ENCODE measurements around the gene CLSTN3. TPM values are rescaled to one million over a fixed set of nuclear protein-coding genes. Genes with fewer than 3 reads are reported as not detected.
A peak's percentile ranks its signal among the peaks of the same experiment; 100 is the strongest.

CLSTN3 gene
- total RNA-seq, 2 donors from 2014 or later: 14.7 to 17.0 TPM

DNA sequence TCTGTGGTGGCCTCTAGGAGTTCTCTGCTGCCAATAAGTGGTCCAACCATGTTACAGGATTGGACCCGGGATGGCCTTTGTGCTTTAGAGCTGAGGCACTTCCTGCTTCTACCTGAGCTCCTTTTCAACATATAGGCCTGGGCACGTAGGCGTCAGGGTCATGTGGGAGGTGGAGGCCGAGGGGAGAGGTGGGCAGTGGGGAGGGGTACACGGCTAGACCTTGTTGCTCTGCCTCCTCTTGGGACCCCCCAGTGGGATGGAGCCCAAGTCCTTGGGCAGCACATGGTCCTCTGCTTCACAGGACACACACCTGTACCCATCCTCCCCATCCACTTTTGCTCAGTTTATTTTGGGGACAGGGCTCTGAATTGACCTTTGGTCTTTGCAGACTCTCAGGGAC lies 8.8 kb upstream of the CLSTN3 start:
- intact Hi-C loops (cut with DNase I): no loop called here
- DNase-seq (no peak), ATAC-seq (no peak)

DNA sequence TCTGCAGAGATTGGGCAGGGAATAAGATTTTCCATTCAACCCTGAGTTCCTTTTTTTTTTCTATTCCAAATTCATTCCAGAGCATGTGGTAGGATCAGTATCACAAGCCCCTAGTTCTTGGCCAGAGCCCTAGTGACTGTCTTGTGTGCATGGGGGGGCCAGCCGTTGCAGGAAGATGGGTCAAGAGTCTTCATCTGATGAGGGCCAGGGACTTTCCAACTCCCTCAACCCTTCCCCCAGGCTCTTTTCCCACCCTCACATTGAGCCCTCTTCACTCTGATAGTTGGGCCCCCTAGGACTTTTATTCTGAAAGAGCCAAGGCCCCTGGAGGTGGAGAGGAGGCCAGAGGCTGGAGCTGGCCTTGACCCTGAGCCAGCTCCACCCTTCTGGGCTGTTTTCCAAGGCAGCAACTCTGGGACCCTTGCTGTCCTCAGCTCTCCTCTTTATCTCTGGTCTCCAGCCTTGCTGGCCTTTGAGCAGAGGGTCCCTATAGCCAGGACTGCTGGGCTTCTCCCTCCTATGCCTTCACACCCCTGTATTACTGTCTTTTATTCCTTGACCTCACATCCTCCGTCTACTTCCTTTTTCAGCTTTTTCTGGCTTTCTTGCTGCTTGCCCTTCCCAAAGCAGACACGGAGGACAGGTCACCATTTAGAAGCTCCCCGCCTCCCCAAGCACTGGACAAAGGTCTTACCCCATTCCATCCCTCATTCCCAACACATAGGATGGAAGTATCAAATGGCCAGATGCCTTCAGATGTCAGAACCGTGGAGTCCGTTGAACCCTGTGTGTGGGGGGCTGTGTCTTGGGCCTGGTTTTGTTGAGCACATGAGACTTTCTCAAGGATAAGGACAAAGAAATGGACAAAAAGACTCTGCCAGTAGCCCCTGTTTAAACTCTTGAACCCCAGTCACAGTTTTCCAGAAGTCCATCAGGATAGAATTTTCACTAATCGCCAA lies 7.1 kb upstream of the CLSTN3 start:
- intact Hi-C loops (cut with DNase I): no loop called here
- DNase-seq: no peak
- ATAC-seq: peak; percentile 54 to 65

DNA sequence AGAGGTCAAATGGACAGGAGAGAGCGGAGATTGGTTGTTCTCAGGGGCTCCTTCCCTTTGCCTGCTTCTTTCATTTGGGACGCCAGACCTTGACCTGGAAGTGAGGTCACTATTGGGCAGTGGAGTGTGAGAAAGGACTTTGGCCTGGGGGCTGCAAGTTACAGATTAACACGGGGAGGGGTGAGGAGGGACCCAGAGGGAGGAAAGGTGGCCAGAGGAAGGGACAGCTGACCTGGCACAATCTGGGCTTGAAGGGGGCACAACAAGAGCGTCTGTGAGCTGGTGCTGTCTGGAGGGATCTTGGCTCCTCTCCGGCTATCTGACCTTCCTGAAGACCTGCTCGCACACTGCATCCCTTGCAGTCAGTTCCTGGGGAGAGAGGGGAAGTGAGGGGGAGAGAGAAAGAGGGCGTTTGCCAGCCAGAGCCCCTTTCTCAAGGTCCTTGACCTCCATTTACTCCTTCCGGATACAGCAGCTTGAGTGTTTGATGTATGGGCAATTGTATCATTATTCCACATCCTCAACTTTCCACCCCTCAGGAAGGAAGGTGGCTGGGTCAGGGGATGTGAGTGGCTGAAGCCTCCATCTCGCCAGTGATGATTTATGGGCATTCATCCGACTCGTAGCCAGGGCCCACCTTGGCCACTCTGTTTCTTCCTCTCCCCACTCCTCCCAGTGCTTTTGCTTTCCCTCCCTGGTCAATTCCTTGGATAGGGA lies 6.2 kb upstream of the CLSTN3 start:
- intact Hi-C loops (cut with DNase I): no loop called here
- no peak for ATAC-seq

DNA sequence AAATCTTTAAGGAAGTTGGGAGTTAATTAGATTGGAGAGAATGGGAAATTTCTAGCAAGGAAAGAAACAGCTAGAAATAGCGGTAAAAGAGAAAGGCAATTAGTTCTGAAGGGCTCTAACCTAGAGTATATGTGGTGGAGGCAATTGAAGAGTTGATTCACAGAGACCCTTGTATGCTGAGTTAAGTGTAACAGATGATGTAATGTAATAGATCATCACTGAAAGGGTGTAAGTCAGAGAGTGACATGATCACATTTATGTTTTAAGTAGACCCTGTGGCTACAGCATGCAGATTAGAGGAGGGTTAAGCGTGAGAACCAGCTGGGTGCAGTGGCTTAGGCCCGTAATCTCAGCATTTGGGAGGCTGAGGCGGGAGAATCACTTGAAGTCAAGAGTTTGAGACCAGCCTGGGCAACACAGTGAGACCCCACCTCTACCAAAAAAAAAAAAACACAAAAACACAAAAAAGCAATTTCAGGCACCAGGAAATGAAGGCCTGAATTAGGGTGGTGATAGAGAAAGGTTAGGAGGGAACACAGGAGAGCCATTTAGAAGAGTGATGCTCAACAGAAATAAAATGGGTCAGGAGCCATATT lies 4.4 kb upstream of the CLSTN3 start:
- DNase-seq (no peak), ATAC-seq (no peak)
- intact Hi-C loops (cut with DNase I): no loop called here

More for the DNA sequence above, 6.2 kb upstream of the CLSTN3 start:
- DNase-seq: no peak

DNA sequence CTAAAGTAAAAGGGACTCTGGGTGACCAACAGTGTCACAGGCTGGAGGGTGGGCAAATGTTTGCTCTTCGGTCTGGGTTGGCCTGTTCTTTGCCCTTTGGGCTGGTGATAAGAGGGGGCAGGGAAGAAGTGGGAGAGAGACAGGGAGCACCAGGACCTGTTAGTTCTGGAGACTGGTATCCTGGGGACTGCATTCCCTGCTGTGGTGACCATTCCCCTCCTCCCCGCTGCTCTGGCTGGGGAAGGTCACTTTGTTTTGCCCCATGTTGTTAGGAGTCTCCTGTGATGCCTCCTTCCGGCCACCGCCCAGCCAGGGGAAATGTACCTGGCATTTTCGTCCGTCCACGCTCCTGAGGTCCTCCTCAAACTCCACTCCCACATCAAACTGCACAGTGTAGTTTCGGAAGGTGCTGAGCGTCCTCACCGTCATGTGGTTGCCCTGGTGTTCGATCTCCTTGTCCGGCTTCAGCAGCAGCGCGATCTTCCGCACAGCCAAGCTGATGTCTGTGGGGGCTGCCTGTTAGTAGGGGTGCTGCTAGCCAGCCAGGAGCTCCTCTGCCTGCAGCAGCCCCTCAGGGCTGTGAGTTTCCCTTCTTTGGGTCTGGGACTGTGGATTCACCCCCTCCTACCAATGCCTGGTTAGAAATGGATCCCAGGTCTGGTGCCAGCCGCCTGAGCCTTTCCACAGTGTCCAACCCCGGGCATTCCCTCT lies 2.1 kb upstream of the CLSTN3 start:
- intact Hi-C loops (cut with DNase I): no loop called here
- no peak for ATAC-seq
- no peak for DNase-seq

DNA sequence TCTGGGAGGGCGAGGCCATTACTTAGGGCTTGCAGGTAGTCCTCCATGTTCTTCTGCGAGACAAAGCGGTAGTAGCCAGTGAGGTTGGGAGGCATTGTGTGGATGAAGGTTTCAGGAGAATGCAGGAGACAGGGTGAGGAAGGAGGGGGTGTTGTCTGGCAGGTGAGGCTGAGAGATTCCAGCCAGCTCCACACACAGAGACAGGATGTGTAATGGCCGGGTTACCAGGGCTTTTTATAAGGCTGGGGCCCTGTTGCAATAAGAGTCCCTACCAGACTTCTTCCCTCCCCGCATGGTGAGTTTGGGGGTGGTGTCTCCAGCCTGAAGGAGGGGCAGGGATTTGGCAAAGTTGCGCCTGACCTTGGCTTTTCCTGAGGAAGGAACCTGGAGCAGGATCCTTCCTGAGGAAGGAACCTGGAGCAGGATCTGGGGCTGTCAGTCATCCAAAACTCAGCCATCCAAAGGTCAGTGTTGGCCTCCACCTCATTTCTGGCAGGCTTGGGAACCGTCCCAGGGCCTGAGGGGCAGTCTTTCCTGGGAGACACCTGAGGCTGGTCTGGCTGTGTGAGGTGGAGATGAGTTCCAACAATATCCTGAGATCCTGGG lies 1.4 kb upstream of the CLSTN3 start, which contains the start of gene RBP5:
TSS of gene RBP5 (minus strand) at position 209 of the 606 bp plus-strand sequence. CDS start at position 95, 114 bp downstream.
- intact Hi-C loops (cut with DNase I): no loop called here
- ATAC-seq (no peak), DNase-seq (no peak)

DNA sequence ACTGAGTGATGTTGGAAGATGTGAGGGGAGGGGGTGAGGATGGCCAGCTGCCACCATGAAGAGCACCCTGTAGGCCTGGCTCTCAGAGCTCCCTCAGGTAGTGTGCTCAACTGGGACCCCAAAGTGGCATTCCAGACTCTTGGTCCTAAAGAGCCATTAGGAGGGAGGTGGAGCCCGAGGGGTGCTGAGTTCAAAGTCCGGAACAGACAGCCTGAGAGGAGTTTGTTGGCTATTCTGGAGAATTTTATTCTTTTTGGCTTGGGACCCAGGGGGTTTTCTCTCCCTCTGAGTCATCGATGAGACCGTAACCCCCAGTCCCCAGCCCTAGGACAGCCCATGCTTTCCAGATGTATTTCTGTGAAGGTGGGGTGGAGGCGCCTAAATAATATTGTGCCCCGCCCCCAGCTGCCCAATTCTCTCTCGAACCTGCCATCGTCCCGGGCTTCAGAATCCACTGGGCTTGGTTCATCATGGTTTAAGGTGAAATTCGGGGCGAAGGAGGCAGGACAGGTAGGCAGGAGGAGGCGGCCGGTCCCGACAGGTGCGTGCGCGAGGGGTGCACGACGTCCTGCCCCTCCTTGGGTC lies 792 bp upstream of the CLSTN3 start:
- intact Hi-C loops (cut with DNase I): no loop called here
- DNase-seq (no peak), ATAC-seq (peak in 1 of 2 donors; percentile 1)

DNA sequence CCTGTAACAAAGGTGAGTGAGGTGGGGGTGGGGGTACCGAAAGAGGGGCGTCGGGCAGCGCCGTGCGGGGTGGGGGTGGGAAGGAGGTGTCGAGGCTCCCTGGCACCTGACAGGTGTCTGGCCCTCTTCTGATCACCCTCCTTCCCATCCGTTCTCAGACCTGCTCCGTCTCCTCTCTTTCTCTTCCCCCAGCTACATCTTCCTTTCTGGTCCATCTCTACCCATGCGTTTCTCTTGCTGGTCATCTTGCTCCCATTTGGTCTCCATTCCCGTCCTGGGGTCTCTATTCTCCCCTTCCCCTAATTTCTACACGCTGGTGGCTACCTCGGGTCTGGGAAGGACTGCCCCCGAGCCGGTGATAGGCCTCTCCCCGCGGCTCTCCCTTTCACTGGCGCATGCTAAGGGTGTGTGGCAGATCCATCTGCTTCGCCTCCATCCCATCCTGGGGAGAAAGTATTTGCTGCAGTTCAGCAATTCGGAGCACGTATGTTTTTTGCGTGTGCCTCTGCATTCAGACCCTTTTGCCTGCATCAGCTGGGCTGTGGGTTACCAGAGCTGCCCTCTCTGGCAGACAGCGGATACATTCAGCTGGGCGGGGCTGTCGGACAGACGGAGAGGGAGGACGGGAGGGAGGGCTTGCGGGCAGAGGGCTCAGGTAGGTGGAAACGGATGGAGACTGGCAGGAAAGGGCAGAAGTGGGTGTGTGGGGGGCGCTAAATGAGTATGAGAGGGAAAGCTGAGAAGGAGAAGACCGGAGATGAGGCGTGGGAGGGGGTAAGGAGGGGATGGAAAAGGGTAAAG lies 730 bp downstream of the CLSTN3 start:
- intact Hi-C loops (cut with DNase I): no loop called here
- ATAC-seq (peak; percentile 44 to 74), DNase-seq (peak; percentile 67)

DNA sequence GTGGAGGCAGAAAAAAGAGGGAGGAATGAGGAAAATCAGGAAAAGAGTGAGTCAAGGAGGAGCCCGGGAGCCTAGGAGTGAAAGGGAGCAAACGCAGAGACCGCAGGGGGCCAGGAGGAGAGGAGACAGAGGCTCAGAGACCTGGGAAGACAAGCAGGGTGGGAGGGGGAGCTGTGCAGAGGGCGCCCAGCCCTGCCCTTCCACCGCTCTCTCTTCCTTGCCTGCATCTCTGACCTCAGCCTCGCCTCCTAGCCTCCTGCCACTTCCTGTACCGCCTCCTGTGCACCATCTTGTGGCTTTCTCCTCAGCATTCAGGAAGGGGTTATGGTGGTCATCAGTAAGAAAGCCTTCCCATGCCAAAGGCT lies 1.3 kb downstream of the CLSTN3 start:
- intact Hi-C loops (cut with DNase I): no loop called here
- DNase-seq (no peak), ATAC-seq (no peak)

DNA sequence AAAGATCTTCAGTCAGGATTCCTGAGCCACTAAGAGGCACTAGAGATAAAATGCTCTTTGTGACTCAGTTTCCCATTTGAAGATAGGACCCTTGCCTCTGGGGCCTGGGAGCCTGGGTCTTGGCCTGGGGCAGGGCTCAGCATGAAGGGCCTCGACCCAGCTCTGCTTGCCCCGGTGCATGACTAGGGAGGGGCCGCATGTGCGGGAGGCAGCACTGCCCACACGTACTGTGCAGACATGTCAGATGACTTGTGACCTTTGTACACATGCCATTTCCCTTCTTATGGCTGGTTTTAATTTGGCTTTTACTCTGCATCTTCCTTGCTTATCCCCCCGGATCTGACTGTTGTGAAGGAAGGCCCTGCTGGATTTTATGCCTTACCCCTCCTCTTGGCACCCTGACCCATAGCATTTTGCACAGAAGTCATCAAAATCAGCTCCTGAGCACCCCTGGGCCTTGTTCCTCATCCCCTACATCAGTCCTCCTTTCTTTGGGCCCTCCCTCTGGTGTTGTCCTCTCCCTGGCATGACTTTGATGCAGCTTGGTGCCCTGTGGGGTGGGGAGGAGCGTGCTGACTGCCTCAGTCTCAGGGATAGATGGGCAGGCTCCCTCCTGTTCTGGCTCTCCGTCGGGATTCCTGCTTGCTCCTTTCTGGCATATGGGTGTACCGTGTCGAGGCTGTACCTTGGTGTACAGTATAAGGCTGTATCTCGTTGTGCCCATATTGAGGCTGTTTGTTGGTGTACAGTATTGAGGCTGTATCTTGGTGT lies 4.4 kb downstream of the CLSTN3 start:
- ATAC-seq: no peak

DNA sequence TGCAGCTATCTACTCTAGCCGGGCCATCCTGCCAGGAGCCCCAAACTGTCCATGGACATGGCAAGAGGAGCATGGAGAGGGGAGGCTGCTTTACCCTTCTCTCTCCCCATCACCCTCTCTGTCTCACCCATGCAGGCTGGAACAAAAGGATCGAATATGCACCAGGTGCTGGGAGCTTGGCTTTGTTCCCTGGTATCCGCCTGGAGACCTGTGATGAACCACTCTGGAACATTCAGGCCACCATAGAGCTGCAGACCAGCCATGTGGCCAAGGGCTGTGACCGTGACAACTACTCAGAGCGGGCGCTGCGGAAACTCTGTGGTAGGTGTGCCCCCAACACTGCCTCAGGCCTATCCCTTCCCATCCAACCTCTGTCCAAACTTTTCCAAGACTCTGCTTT lies 5.9 kb downstream of the CLSTN3 start:
- DNase-seq (no peak), ATAC-seq (no peak)
- intact Hi-C loops (cut with DNase I): no loop called here

More for the DNA sequence above, 4.4 kb downstream of the CLSTN3 start:
- intact Hi-C loops (cut with DNase I): no loop called here
- DNase-seq: no peak

DNA sequence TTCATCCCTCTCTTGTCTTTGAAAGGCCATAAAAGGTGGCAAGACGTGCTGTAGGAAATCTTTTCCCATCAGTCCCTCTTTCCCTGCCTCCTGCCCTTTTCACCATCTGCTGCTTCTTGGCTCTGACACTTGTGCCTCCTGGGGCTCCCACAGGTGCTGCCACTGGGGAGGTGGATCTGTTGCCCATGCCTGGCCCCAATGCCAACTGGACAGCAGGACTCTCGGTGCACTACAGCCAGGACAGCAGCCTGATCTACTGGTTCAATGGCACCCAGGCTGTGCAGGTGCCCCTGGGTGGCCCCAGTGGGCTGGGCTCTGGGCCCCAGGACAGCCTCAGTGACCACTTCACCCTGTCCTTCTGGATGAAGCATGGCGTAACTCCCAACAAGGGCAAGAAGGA lies 6.5 kb downstream of the CLSTN3 start:
- DNase-seq: no peak
- ATAC-seq: no peak
- intact Hi-C loops (cut with DNase I): no loop called here

DNA sequence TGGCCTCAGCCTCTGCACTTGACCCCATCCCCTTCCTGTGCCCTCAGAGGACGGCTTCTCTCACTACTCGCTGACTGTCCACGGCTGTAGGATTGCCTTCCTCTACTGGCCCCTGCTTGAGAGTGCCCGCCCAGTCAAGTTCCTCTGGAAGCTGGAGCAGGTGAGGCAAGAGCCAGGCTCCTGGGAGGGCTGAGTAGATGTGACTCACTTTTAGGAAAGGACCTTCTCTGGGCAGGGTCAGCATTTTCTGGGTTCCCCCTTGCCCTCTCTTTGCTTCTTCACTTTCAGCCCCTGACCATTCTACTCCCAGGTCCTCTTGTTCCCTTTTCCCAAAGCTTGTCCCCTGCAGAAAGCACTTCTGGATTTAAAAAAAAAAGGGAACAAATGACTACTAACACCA lies 7.7 kb downstream of the CLSTN3 start:
- ATAC-seq (no peak), DNase-seq (no peak)
- intact Hi-C loops (cut with DNase I): no loop called here

DNA sequence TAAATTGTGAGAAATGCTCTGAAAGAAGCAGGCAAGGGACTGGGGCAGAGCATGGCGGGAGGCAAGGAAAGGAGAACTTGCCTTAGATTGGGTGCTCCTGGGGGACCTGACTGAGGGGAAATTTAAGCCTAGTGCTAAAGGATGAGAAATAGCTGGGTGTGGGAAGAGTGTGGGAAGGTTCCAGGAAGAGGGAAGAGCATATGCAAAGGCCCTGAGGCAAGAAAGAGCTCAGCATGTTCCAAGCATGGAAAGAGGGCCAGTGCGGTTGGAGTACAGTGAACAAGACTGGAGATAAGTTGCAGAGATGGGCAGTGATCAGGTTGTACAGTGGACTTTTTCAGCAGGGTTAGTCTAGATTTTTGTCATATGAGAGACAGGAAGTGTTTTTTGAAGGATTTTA lies 9.0 kb downstream of the CLSTN3 start:
- DNase-seq (no peak), ATAC-seq (no peak)
- intact Hi-C loops (cut with DNase I): no loop called here

DNA sequence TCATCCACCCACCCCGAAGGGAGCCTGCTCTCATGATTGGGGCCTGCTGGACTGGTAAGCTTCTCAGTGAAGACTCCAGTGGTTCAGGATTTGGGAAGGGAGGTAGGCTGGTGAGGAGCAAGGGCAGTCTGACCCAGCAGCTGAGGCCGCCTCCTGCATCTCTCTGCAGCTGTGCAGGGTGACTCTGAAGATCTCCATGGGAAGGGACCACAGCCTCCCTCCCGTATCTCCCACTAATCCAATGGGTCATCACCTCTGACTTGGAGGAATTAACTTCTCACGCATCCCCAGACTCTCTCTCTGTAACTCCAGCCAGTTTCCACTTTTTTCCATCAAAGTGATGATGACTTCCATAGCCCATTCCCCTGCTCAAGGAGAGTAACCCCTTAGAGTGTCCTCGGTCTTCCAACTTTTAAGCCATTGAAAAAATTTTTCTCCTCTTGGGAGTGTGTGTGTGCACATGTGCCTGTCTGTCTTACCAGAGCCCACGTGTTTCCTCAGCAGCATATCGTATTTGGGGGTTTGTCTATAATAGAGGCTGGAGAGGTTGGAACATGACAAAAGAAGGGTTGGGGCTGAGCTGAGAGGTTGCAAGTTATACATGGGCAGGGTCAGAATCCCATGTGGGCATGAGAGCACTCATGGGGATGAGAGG lies 11.3 kb downstream of the CLSTN3 start:
- DNase-seq: no peak
- intact Hi-C loops (cut with DNase I): no loop called here
- ATAC-seq: no peak

DNA sequence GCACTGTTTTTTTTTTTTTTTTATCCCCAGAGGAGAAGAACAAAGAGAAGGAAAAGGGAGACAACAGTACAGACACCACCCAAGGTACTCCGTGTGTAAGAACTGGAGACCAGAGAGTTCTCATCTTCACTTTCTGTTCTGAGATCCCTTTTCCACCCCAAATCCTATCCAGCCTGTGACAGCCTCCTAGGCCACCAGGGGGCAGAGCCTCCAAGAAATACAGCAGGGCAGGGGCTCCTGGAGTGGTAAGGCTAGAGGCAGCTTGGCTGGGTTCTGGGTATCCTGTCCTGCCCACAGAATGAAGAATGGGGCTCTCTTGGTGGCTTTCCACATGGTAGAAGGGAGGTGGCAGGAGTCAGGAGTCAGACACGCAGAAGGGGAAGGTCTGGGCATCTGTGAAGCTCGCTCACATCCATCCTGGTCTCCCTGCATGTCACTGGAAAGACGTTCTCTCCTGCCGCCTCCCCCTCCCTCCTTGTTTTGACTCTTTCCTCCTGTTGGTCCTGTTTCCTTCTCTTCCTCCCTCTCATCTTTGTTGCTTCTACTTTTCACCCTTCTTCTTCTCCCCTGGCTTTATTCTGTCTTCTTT lies 12.0 kb downstream of the CLSTN3 start:
- intact Hi-C loops (cut with DNase I): no loop called here
- ATAC-seq (peak; percentile 49 to 60), DNase-seq (no peak)
